Caco-2 (cell line): Measurements from ENCODE around the gene SUGT1. TPM values are rescaled to one million over a fixed set of nuclear protein-coding genes. Genes with fewer than 3 reads are reported as not detected.

Experiments used
- BruUV-seq: library from RNA; stranded (reverse); fragments of 400-500 nt; replicated peaks from 2 replicates; lab custom pipeline; 2021; lab: Mats Ljungman, UMichigan
- CTCF ChIA-PET: fragments of 300-600 bp; sonication (Branson Sonifier 250); formaldehyde crosslinking; loops from one replicate; lab custom pipeline; 2022; ENCODE audit warnings: antibody characterized with exemption; lab: Charles Lee
- POLR2A ChIA-PET: fragments of 300-600 bp; sonication (Branson Sonifier 250); formaldehyde crosslinking; loops from one replicate; lab custom pipeline; 2022; ENCODE audit warnings: antibody characterized with exemption; lab: Charles Lee
- DNase-seq, 2 experiments: peaks; one replicate each; pipeline versions ENCODE4 v3.0.0 to v3.0.0-alpha.2; 2020 to 2022
- H3K27me3 ChIP-seq: replicated peaks from 2 replicates; pipeline ENCODE4 v1.6.0; 2011; ENCODE audit warnings: low read length; ENCODE audit not compliant: control insufficient read depth, insufficient read depth
- H3K36me3 ChIP-seq: 2 replicates; pipeline ENCODE4 v1.5.1; 2011; ENCODE audit warnings: low read length; ENCODE audit not compliant: control insufficient read depth, insufficient read depth
- H3K4me1 ChIP-seq: fragments of 250-450 bp; sonication (Bioruptor Pico); 2 replicates; pipeline ENCODE4 v1.5.1; 2020; ENCODE audit warnings: mild to moderate bottlenecking
- H3K4me3 ChIP-seq: 2 replicates; pipeline ENCODE4 v1.5.1; 2011; ENCODE audit warnings: low read depth, mild to moderate bottlenecking, control low read depth, low read length
- H3K9me3 ChIP-seq: fragments of 250-450 bp; sonication (Bioruptor Pico); 2 replicates; pipeline ENCODE4 v1.5.1; 2020; ENCODE audit warnings: mild to moderate bottlenecking, moderate library complexity
- H3K27ac Mint-ChIP-seq: one replicate; pipeline ENCODE4 v1.8.0; 2022; ENCODE audit warnings: mixed read lengths; ENCODE audit not compliant: unreplicated experiment
- H3K27me3 Mint-ChIP-seq: one replicate; pipeline ENCODE4 v1.8.0; 2022; ENCODE audit warnings: mixed read lengths; ENCODE audit not compliant: insufficient read depth, unreplicated experiment
- H3K36me3 Mint-ChIP-seq: one replicate; pipeline ENCODE4 v1.8.0; 2022; ENCODE audit warnings: mild to moderate bottlenecking, mixed read lengths; ENCODE audit not compliant: insufficient read depth, unreplicated experiment
- H3K4me1 Mint-ChIP-seq: one replicate; pipeline ENCODE4 v1.8.0; 2022; ENCODE audit warnings: low read depth, mixed read lengths; ENCODE audit not compliant: unreplicated experiment
- H3K4me3 Mint-ChIP-seq: one replicate; pipeline ENCODE4 v1.8.0; 2022; ENCODE audit warnings: mild to moderate bottlenecking, moderate library complexity, mixed read lengths; ENCODE audit not compliant: unreplicated experiment
- H3K9me3 Mint-ChIP-seq: one replicate; pipeline ENCODE4 v1.8.0; 2022; ENCODE audit warnings: mixed read lengths; ENCODE audit not compliant: unreplicated experiment
- CTCF ChIP-seq, 2 experiments: fragments of 200-600 bp in 1 of 2; IDR thresholded peaks; 1 replicate in 1 of 2; 2 replicates in 1 of 2; pipeline versions ENCODE4 v1.5.1 to v1.8.0; 2011 to 2022; ENCODE audit warnings: antibody characterized with exemption in 1 of 2, control low read depth in 1 of 2, inconsistent platforms in 1 of 2, low read depth in 1 of 2, low read length in 1 of 2, mild to moderate bottlenecking in 1 of 2, moderate library complexity in 1 of 2; ENCODE audit not compliant: insufficient read depth in 1 of 2, severe bottlenecking in 1 of 2, unreplicated experiment in 1 of 2
- intact Hi-C: fragments of 100-400 bp; cut with micrococcal nuclease; formaldehyde crosslinking; loops from one replicate; pipeline ENCODE4 v1.10.0; 2022; ENCODE audit not compliant: unreplicated experiment
- total RNA-seq: library from RNA; stranded (reverse); gene quantifications from 2 replicates; pipeline ENCODE4 v1.2.3, GENCODE V29; 2022

SUGT1 gene
- total RNA-seq, 1 experiment from 2014 or later = 73.6 TPM

- TF ChIP-seq CTCF (IDR thresholded peaks at IDR 0.05; ENCODE audit: insufficient read depth in 1 of 2, low read depth in 1 of 2, low read length in 1 of 2, severe bottlenecking in 1 of 2, unreplicated experiment in 1 of 2) = no peak
- CTCF ChIA-PET = no interaction called here
Observed at GRCh38 chr13:52734075-52734623, 81.5 kb downstream of the SUGT1 start.

GRCh38 chr13:52736891-52737290 lies 84.3 kb downstream of the SUGT1 start:
- H3K4me3 Mint-ChIP-seq = no peak overlapping the region
- no TSS peak for BruUV-seq
- intact Hi-C loops = no loop called here
- TF ChIP-seq CTCF (IDR thresholded peaks at IDR 0.05; ENCODE audit: insufficient read depth in 1 of 2, low read depth in 1 of 2, low read length in 1 of 2, severe bottlenecking in 1 of 2, unreplicated experiment in 1 of 2) = no peak
- no peaks in the 10 kb centered on the region for H3K9me3 ChIP-seq
- no peaks in the 10 kb centered on the region for H3K4me1 ChIP-seq
- DNase-seq = no peak
- H3K4me1 Mint-ChIP-seq = no peaks in the 10 kb centered on the region
- CTCF ChIA-PET = no interaction called here
- H3K36me3 ChIP-seq = no peaks in the 10 kb centered on the region; the same call in 1 of the 2 replicates
- POLR2A ChIA-PET = no interaction called here
- no peak overlapping the region for H3K27ac Mint-ChIP-seq
- H3K27me3 ChIP-seq = no peaks in the 10 kb centered on the region
- H3K27me3 Mint-ChIP-seq = peaks cover 12% of the 10 kb centered on the region
- no peaks in the 10 kb centered on the region for H3K9me3 Mint-ChIP-seq
- H3K4me3 ChIP-seq = no peak overlapping the region
- H3K36me3 Mint-ChIP-seq = no peaks in the 10 kb centered on the region

More at GRCh38 chr13:52734075-52734623, 81.5 kb downstream of the SUGT1 start:
- no peak for DNase-seq
- Mint-ChIP-seq H3K27ac (no peak overlapping the region), H3K9me3 (no peaks in the 10 kb centered on the region), H3K27me3 (peaks cover 7% of the 10 kb centered on the region), H3K4me1 (no peaks in the 10 kb centered on the region), H3K4me3 (no peak overlapping the region), H3K36me3 (no peaks in the 10 kb centered on the region)
- intact Hi-C loops = no loop called here
- H3K27me3 ChIP-seq = no peaks in the 10 kb centered on the region
- H3K36me3 ChIP-seq = no peaks in the 10 kb centered on the region; the same call in 1 of the 2 replicates
- H3K9me3 ChIP-seq = no peaks in the 10 kb centered on the region
- BruUV-seq = no TSS peak
- POLR2A ChIA-PET = no interaction called here
- H3K4me1 ChIP-seq = no peaks in the 10 kb centered on the region
- no peak overlapping the region for H3K4me3 ChIP-seq

GRCh38 chr13:52737451-52737850 lies 84.8 kb downstream of the SUGT1 start:
- Histone ChIP-seq H3K36me3 (no peaks in the 10 kb centered on the region), H3K9me3 (no peaks in the 10 kb centered on the region), H3K4me1 (no peaks in the 10 kb centered on the region), H3K27me3 (no peaks in the 10 kb centered on the region), H3K4me3 (no peak overlapping the region)
- Mint-ChIP-seq H3K27ac (no peak overlapping the region), H3K4me3 (no peak overlapping the region), H3K4me1 (no peaks in the 10 kb centered on the region), H3K27me3 (peaks cover 17% of the 10 kb centered on the region), H3K36me3 (peaks cover 1% of the 10 kb centered on the region), H3K9me3 (no peaks in the 10 kb centered on the region)
- no peak for DNase-seq
- POLR2A ChIA-PET = no interaction called here
- CTCF ChIA-PET = interaction anchor here (0.6 to 1.1 kb wide), 2 partner anchors 72 to 98 kb away, joined by 3 to 4 read pairs; no protein-coding TSS in a partner anchor
- intact Hi-C loops = no loop called here
- no peak for TF ChIP-seq CTCF (IDR thresholded peaks at IDR 0.05; ENCODE audit: insufficient read depth in 1 of 2, low read depth in 1 of 2, low read length in 1 of 2, severe bottlenecking in 1 of 2, unreplicated experiment in 1 of 2)
- BruUV-seq = no TSS peak
